ENCODE data around the gene PRUNE2.
A peak's percentile ranks its signal among the peaks of the same experiment; 100 is the strongest.
"Not testable (repeated sequence)": the region's sequence is repeated elsewhere in the genome, so short reads cannot be mapped to it uniquely, and the experiment has no call there.

PRUNE2 gene
- long read RNA-seq: 0 reads

- Histone ChIP-seq H3K27me3 (ENCODE audit: insufficient read depth, poor library complexity, severe bottlenecking) (peaks cover 39% of the 10 kb centered on the region), H3K4me3 (replicated peaks; ENCODE audit: insufficient read depth, low read length) (no peak within 1 kb of the TSS), H3K27ac (replicated peaks) (no peak within 1 kb of the TSS)
- DNase-seq (ENCODE audit: low read depth in 1 of 2, low spot score in 1 of 2): peak in 1 of 2 experiments; percentile 23
- no peak for TF ChIP-seq POLR2AphosphoS5 (IDR thresholded peaks at IDR 0.05; ENCODE audit: low read depth)
- peak; percentile 97 for TF ChIP-seq REST (IDR thresholded peaks at IDR 0.05; ENCODE audit: insufficient replicate concordance, low read depth)
- TF ChIP-seq GABPA (IDR thresholded peaks at IDR 0.05; ENCODE audit: low read depth): no peak
- TF ChIP-seq SPI1 (IDR thresholded peaks at IDR 0.05; ENCODE audit: borderline replicate concordance, low read depth): no peak
- no peak for TF ChIP-seq CTCF (IDR thresholded peaks at IDR 0.05; ENCODE audit: insufficient read depth, low read length)
These were observed at the start of gene PRUNE2 for GRCh38 chr9:76905791-76906646. TSS of gene PRUNE2 (minus strand) at chr9:76906114. CDS start at chr9:76905963, 151 bp downstream.

GRCh38 chr9:76955406-76955805, 49.5 kb upstream of the PRUNE2 start:
- H3K27ac ChIP-seq (replicated peaks); DNase-seq (ENCODE audit: low read depth in 1 of 2, low spot score in 1 of 2); H3K4me3 ChIP-seq (replicated peaks; ENCODE audit: insufficient read depth, low read length); H3K27me3 ChIP-seq (ENCODE audit: insufficient read depth, poor library complexity, severe bottlenecking): not testable (repeated sequence)

- TF ChIP-seq POLR2AphosphoS5 (IDR thresholded peaks at IDR 0.05; ENCODE audit: low read depth) (no peak), CTCF (IDR thresholded peaks at IDR 0.05; ENCODE audit: insufficient read depth, low read length) (no peak), REST (IDR thresholded peaks at IDR 0.05; ENCODE audit: insufficient replicate concordance, low read depth) (no peak), GABPA (IDR thresholded peaks at IDR 0.05; ENCODE audit: low read depth) (no peak), SPI1 (IDR thresholded peaks at IDR 0.05; ENCODE audit: borderline replicate concordance, low read depth) (no peak)
- H3K27me3 ChIP-seq (ENCODE audit: insufficient read depth, poor library complexity, severe bottlenecking): peaks cover 6% of the 10 kb centered on the region
- no peak for DNase-seq (ENCODE audit: low read depth in 1 of 2, low spot score in 1 of 2)
- H3K4me3 ChIP-seq (replicated peaks; ENCODE audit: insufficient read depth, low read length): no peak overlapping the region
- no peak overlapping the region for H3K27ac ChIP-seq (replicated peaks)
These were observed 44.0 kb upstream of the PRUNE2 start for GRCh38 chr9:76949865-76950264.

- TF ChIP-seq GABPA (IDR thresholded peaks at IDR 0.05; ENCODE audit: low read depth) (no peak), REST (IDR thresholded peaks at IDR 0.05; ENCODE audit: insufficient replicate concordance, low read depth) (no peak), CTCF (IDR thresholded peaks at IDR 0.05; ENCODE audit: insufficient read depth, low read length) (no peak), SPI1 (IDR thresholded peaks at IDR 0.05; ENCODE audit: borderline replicate concordance, low read depth) (no peak), POLR2AphosphoS5 (IDR thresholded peaks at IDR 0.05; ENCODE audit: low read depth) (no peak)
- peaks cover 14% of the 10 kb centered on the region for H3K27me3 ChIP-seq (ENCODE audit: insufficient read depth, poor library complexity, severe bottlenecking)
- no peak for DNase-seq (ENCODE audit: low read depth in 1 of 2, low spot score in 1 of 2)
- H3K4me3 ChIP-seq (replicated peaks; ENCODE audit: insufficient read depth, low read length): no peak overlapping the region
- no peak overlapping the region for H3K27ac ChIP-seq (replicated peaks)
These were observed 38.1 kb upstream of the PRUNE2 start for GRCh38 chr9:76944011-76944410.

Measured in HL-60 (cell line).